ENCODE results near the gene ZNRF1. TPM values are rescaled to one million over a fixed set of nuclear protein-coding genes. Genes with fewer than 3 reads are reported as not detected.
A peak's percentile ranks its signal among the peaks of the same experiment; 100 is the strongest.
"Not testable (repeated sequence)": the region's sequence is repeated elsewhere in the genome, so short reads cannot be mapped to it uniquely, and the experiment has no call there.

The ZNRF1 gene
- polyA plus RNA-seq, 4 donors: 5.8 to 10.1 (median 8.0) TPM

- peaks cover 2 to 35% (median 4%) of the 10 kb centered on the region in 3 donors for H3K36me3 ChIP-seq (ENCODE audit: control insufficient read depth in 3 of 3, insufficient read depth in 2 of 3, low read depth in 1 of 3, low read length in 3 of 3)
- H3K27ac ChIP-seq (ENCODE audit: low read depth in 1 of 3, low read length in 2 of 3): no peak overlapping the region
- no peak for FAIRE-seq
- 82 to 91% (median 90%) methylated on average over 5 of the region's 5 CpGs for WGBS, 3 donors
- no peaks in the 10 kb centered on the region for H3K4me1 ChIP-seq (ENCODE audit: control insufficient read depth in 3 of 3, insufficient read depth in 2 of 3, low read depth in 1 of 3, low read length in 2 of 3)
- H3K9me3 ChIP-seq (ENCODE audit: control insufficient read depth in 2 of 2, insufficient read depth in 1 of 2, low read depth in 1 of 2, low read length in 1 of 2): no peaks in the 10 kb centered on the region
- DNase-seq: no peak
- no peaks in the 10 kb centered on the region for H3K27me3 ChIP-seq (ENCODE audit: control insufficient read depth in 3 of 3, insufficient read depth in 3 of 3, low read length in 3 of 3)
- no peak overlapping the region for H3K4me3 ChIP-seq (ENCODE audit: low read depth in 1 of 3, low read length in 3 of 3)
Observed at GRCh38 chr16:74975591-74975990, 23.2 kb upstream of the ZNRF1 start.

DNA sequence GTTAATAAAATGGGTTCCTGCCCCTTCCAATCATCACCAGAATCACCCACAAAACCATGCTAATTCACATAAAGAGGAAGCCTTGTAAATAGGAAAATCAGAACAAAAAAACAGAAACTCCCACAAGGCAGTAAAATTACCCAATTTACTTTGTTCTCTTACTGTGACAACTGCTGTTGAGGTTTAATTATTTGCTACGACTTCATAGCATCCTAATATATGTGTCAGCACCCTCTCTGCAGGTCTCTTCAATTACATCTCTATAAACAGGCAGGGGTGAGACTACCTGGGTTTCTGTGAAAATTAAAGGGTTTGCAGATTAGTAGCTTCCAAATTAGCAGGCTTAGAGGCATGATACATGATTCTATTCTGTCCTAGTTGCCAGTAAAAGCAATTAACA is 16.6 kb upstream of the ZNRF1 start:
- peaks cover 0 to 19% (median 3%) of the 10 kb centered on the region in 3 donors for H3K36me3 ChIP-seq (ENCODE audit: control insufficient read depth in 3 of 3, insufficient read depth in 2 of 3, low read depth in 1 of 3, low read length in 3 of 3)
- 57 to 77% (median 74%) methylated on average over 1 of the region's 1 CpG for WGBS, 3 donors
- FAIRE-seq (no peak), DNase-seq (no peak)
- H3K9me3 ChIP-seq (ENCODE audit: control insufficient read depth in 2 of 2, insufficient read depth in 1 of 2, low read depth in 1 of 2, low read length in 1 of 2): no peaks in the 10 kb centered on the region
- no peak overlapping the region for H3K27ac ChIP-seq (ENCODE audit: low read depth in 1 of 3, low read length in 2 of 3)
- H3K4me1 ChIP-seq (ENCODE audit: control insufficient read depth in 3 of 3, insufficient read depth in 2 of 3, low read depth in 1 of 3, low read length in 2 of 3): no peaks in the 10 kb centered on the region
- H3K27me3 ChIP-seq (ENCODE audit: control insufficient read depth in 3 of 3, insufficient read depth in 3 of 3, low read length in 3 of 3): no peaks in the 10 kb centered on the region
- no peak overlapping the region for H3K4me3 ChIP-seq (ENCODE audit: low read depth in 1 of 3, low read length in 3 of 3)

DNA sequence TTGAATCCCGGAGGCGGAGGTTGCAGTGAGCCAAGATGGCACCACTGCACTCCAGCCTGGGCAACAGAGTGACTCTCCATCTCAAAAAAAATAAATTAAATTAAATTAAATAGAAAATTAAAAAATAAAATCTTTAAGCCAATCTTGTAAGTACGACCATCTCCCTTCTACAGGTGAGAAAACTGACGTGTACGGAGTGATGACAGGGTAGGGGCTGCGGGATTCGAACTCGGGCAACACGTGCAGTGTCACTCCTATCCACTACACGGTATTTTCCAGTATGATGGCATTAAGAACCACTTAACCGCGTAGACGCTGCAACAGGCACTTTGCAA is 14.7 kb upstream of the ZNRF1 start:
- H3K4me1 ChIP-seq (ENCODE audit: control insufficient read depth in 3 of 3, insufficient read depth in 2 of 3, low read depth in 1 of 3, low read length in 2 of 3): no peaks in the 10 kb centered on the region
- peak overlapping the region; percentile 73 to 91 (median 74) for H3K4me3 ChIP-seq (ENCODE audit: low read depth in 1 of 3, low read length in 3 of 3)
- FAIRE-seq (no peak), DNase-seq (no peak)
- H3K27ac ChIP-seq (ENCODE audit: low read depth in 1 of 3, low read length in 2 of 3): peak overlapping the region in 2 of 3 donors; percentile 61 to 78
- no peaks in the 10 kb centered on the region for H3K9me3 ChIP-seq (ENCODE audit: control insufficient read depth in 2 of 2, insufficient read depth in 1 of 2, low read depth in 1 of 2, low read length in 1 of 2)
- 16 to 24% (median 20%) methylated on average over 12 to 13 of the region's 13 CpGs for WGBS, 3 donors
- H3K27me3 ChIP-seq (ENCODE audit: control insufficient read depth in 3 of 3, insufficient read depth in 3 of 3, low read length in 3 of 3): no peaks in the 10 kb centered on the region
- peaks cover 0 to 10% (median 0%) of the 10 kb centered on the region in 3 donors for H3K36me3 ChIP-seq (ENCODE audit: control insufficient read depth in 3 of 3, insufficient read depth in 2 of 3, low read depth in 1 of 3, low read length in 3 of 3)

- no peaks in the 10 kb centered on the region for H3K4me1 ChIP-seq (ENCODE audit: control insufficient read depth in 3 of 3, insufficient read depth in 2 of 3, low read depth in 1 of 3, low read length in 2 of 3)
- DNase-seq (peak; percentile 100), FAIRE-seq (no peak)
- 1% methylated on average over 66 to 68 of the region's 68 CpGs for WGBS, 3 donors
- peak within 1 kb of the TSS; percentile 73 to 91 (median 74) for H3K4me3 ChIP-seq (ENCODE audit: low read depth in 1 of 3, low read length in 3 of 3)
- no peaks in the 10 kb centered on the region for H3K9me3 ChIP-seq (ENCODE audit: control insufficient read depth in 2 of 2, insufficient read depth in 1 of 2, low read depth in 1 of 2, low read length in 1 of 2)
- peak within 1 kb of the TSS in 2 of 3 donors; percentile 61 to 78 for H3K27ac ChIP-seq (ENCODE audit: low read depth in 1 of 3, low read length in 2 of 3)
- H3K36me3 ChIP-seq (ENCODE audit: control insufficient read depth in 3 of 3, insufficient read depth in 2 of 3, low read depth in 1 of 3, low read length in 3 of 3): peaks cover 0 to 10% (median 0%) of the 10 kb centered on the region in 3 donors
- H3K27me3 ChIP-seq (ENCODE audit: control insufficient read depth in 3 of 3, insufficient read depth in 3 of 3, low read length in 3 of 3): no peaks in the 10 kb centered on the region
Observed at GRCh38 chr16:74984529-74985296, 14.1 kb upstream of the ZNRF1 start, which contains the start of gene WDR59. WDR59 (minus strand) TSS chr16:74985123; CDS start chr16:74985017, 106 bp downstream.

DNA sequence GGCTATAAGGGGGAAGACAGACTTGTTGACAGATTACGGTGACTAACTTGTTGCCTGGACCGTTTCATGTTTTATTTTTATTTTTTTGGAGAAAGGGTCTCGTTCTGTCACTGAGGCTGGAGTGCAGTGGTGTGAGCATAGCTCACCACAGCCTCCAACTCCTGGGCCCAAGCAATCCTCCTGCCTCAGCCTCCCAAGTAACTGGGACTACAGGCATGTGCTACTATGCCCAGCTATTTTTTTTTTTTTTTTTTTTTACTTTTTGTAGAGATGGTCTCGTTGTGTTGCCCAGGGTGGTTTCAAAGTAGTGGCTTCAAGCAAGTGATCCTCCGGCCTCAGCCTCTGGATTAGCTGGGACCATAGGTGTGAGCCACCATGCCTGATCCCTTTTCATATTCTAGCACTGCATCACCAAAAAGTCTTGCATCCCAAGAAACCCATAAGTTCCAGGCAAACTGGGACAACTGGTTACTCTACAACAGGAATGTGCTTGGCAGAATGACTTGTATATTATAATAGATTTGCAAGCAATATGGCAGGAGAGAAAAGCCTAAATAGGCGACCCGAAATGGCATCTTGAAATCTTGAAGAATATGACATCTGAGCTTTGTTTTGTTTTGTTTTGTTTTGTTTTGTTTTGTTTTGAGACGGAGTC is 11.7 kb upstream of the ZNRF1 start:
- Histone ChIP-seq H3K4me3 (ENCODE audit: low read depth in 1 of 3, low read length in 3 of 3) (no peak overlapping the region), H3K36me3 (ENCODE audit: control insufficient read depth in 3 of 3, insufficient read depth in 2 of 3, low read depth in 1 of 3, low read length in 3 of 3) (no peaks in the 10 kb centered on the region), H3K27me3 (ENCODE audit: control insufficient read depth in 3 of 3, insufficient read depth in 3 of 3, low read length in 3 of 3) (no peaks in the 10 kb centered on the region), H3K4me1 (ENCODE audit: control insufficient read depth in 3 of 3, insufficient read depth in 2 of 3, low read depth in 1 of 3, low read length in 2 of 3) (peaks cover 0 to 14% (median 0%) of the 10 kb centered on the region in 3 donors), H3K9me3 (ENCODE audit: control insufficient read depth in 2 of 2, insufficient read depth in 1 of 2, low read depth in 1 of 2, low read length in 1 of 2) (no peaks in the 10 kb centered on the region), H3K27ac (ENCODE audit: low read depth in 1 of 3, low read length in 2 of 3) (no peak overlapping the region)
- FAIRE-seq: no peak
- 74 to 90% (median 77%) methylated on average over 8 of the region's 8 CpGs for WGBS, 3 donors
- DNase-seq: no peak

GRCh38 chr16:74989864-74990263 is 9.0 kb upstream of the ZNRF1 start:
- FAIRE-seq; H3K36me3 ChIP-seq (ENCODE audit: control insufficient read depth in 3 of 3, insufficient read depth in 2 of 3, low read depth in 1 of 3, low read length in 3 of 3); H3K4me3 ChIP-seq (ENCODE audit: low read depth in 1 of 3, low read length in 3 of 3); H3K27ac ChIP-seq (ENCODE audit: low read depth in 1 of 3, low read length in 2 of 3); H3K27me3 ChIP-seq (ENCODE audit: control insufficient read depth in 3 of 3, insufficient read depth in 3 of 3, low read length in 3 of 3); DNase-seq; H3K9me3 ChIP-seq (ENCODE audit: control insufficient read depth in 2 of 2, insufficient read depth in 1 of 2, low read depth in 1 of 2, low read length in 1 of 2): not testable (repeated sequence)
- 90 to 93% (median 91%) methylated on average over 3 of the region's 3 CpGs for WGBS, 3 donors
- peaks cover 0 to 29% (median 0%) of the 10 kb centered on the region in 3 donors for H3K4me1 ChIP-seq (ENCODE audit: control insufficient read depth in 3 of 3, insufficient read depth in 2 of 3, low read depth in 1 of 3, low read length in 2 of 3)

DNA sequence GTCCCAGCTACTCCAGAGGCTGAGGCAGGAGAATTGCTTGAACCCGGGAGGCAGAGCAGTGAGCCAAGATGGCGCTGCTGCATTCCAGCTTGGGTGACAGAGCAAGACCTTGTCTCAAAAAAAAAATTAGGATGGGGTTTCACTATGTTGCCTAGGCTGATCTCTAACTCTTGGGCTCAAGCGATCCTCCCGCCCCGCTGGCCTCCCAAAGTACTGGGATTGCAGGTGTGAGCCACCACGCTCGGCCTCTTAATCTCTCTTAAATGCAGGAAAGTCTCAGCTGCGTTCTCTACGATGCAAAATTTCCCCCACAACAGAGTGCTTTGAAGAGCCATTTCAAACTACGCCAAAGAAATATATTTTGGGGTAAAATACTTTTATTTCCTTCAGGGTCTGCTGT is 8.0 kb upstream of the ZNRF1 start:
- Histone ChIP-seq H3K4me3 (ENCODE audit: low read depth in 1 of 3, low read length in 3 of 3) (no peak overlapping the region), H3K9me3 (ENCODE audit: control insufficient read depth in 2 of 2, insufficient read depth in 1 of 2, low read depth in 1 of 2, low read length in 1 of 2) (no peaks in the 10 kb centered on the region), H3K27ac (ENCODE audit: low read depth in 1 of 3, low read length in 2 of 3) (peak overlapping the region in 1 of 3 donors; percentile 25), H3K27me3 (ENCODE audit: control insufficient read depth in 3 of 3, insufficient read depth in 3 of 3, low read length in 3 of 3) (no peaks in the 10 kb centered on the region), H3K36me3 (ENCODE audit: control insufficient read depth in 3 of 3, insufficient read depth in 2 of 3, low read depth in 1 of 3, low read length in 3 of 3) (no peaks in the 10 kb centered on the region), H3K4me1 (ENCODE audit: control insufficient read depth in 3 of 3, insufficient read depth in 2 of 3, low read depth in 1 of 3, low read length in 2 of 3) (peaks cover 0 to 29% (median 0%) of the 10 kb centered on the region in 3 donors)
- DNase-seq (no peak), FAIRE-seq (no peak)
- WGBS, 3 donors: 91 to 94% (median 92%) methylated on average over 10 of the region's 10 CpGs

- Histone ChIP-seq H3K27ac (ENCODE audit: low read depth in 1 of 3, low read length in 2 of 3) (peak overlapping the region in 2 of 3 donors; percentile 25 to 38), H3K9me3 (ENCODE audit: control insufficient read depth in 2 of 2, insufficient read depth in 1 of 2, low read depth in 1 of 2, low read length in 1 of 2) (no peaks in the 10 kb centered on the region), H3K36me3 (ENCODE audit: control insufficient read depth in 3 of 3, insufficient read depth in 2 of 3, low read depth in 1 of 3, low read length in 3 of 3) (no peaks in the 10 kb centered on the region), H3K4me3 (ENCODE audit: low read depth in 1 of 3, low read length in 3 of 3) (no peak overlapping the region), H3K4me1 (ENCODE audit: control insufficient read depth in 3 of 3, insufficient read depth in 2 of 3, low read depth in 1 of 3, low read length in 2 of 3) (peaks cover 0 to 29% (median 0%) of the 10 kb centered on the region in 3 donors), H3K27me3 (ENCODE audit: control insufficient read depth in 3 of 3, insufficient read depth in 3 of 3, low read length in 3 of 3) (no peaks in the 10 kb centered on the region)
- no peak for DNase-seq
- 29 to 67% (median 46%) methylated on average over 5 of the region's 5 CpGs for WGBS, 3 donors
- FAIRE-seq: no peak
Observed at GRCh38 chr16:74991268-74991592, 7.6 kb upstream of the ZNRF1 start.

Measured in small intestine (tissue), 7 donors.